GM12891 (cell line): ENCODE data around the gene KCNMB2.

Experiments
- PAX5 ChIP-seq: IDR thresholded peaks from 2 replicates; pipeline ENCODE4 v1.6.1; 2011; ENCODE audit warnings: low read length, moderate library complexity, mild to moderate bottlenecking; ENCODE audit not compliant: insufficient read depth, severe bottlenecking
- POLR2A ChIP-seq: IDR thresholded peaks from 2 replicates; pipeline ENCODE4 v1.6.1; 2011; ENCODE audit warnings: low read depth, low read length, control low read depth
- POLR2AphosphoS5 ChIP-seq: IDR thresholded peaks from 2 replicates; pipeline ENCODE4 v1.6.1; 2011; ENCODE audit warnings: low read depth, low read length, control low read depth
- SPI1 ChIP-seq: IDR thresholded peaks from 2 replicates; pipeline ENCODE4 v1.6.1; 2011; ENCODE audit warnings: low read depth, low read length, control low read depth
- TAF1 ChIP-seq: IDR thresholded peaks from 2 replicates; pipeline ENCODE4 v1.6.1; 2011; ENCODE audit warnings: low read depth, low read length, control low read depth

DNA sequence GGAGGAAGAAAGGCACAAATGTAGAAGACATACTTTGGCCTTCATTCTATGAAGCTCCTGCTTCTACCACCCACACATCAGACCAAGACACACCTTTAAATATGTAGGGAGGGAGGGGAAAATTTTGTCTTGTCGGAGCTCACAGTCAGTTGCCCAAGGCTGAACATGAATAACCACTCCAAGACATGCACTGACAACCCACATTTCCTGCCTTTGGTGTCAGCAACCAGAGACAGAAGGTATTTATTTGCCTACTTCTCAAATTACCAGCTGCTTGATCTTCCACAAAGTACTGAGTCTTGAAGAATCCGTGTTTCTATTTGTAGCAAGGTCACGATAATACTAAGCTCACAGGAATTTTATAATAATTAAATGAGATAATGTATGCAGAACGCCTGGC is 169.7 kb downstream of the KCNMB2 start:
- TF ChIP-seq POLR2AphosphoS5 (no peak), POLR2A (no peak), SPI1 (no peak), PAX5 (no peak), TAF1 (no peak)
